PC-3 (cell line): Measurements from ENCODE around the gene PCNX2. TPM values are rescaled to one million over a fixed set of nuclear protein-coding genes. Genes with fewer than 3 reads are reported as not detected.

Experiments
- ATAC-seq: fragments of 200-7000 bp; cut with Tn5 transposase; 2 replicates; pipeline ENCODE4 v1.9.1; 2020; ENCODE audit warnings: mild to moderate bottlenecking, moderate library complexity
- BruUV-seq: library from RNA; stranded (reverse); fragments of 400-500 nt; replicated peaks from 2 replicates; lab custom pipeline; 2021; lab: Mats Ljungman, UMichigan
- CTCF ChIA-PET: fragments of 300-600 bp; sonication (Branson Sonifier 250); formaldehyde crosslinking; loops from one replicate; lab custom pipeline; 2022; ENCODE audit warnings: antibody characterized with exemption; lab: Charles Lee
- POLR2A ChIA-PET: fragments of 300-600 bp; sonication (Branson Sonifier 250); formaldehyde crosslinking; loops from one replicate; lab custom pipeline; 2022; ENCODE audit warnings: antibody characterized with exemption; ENCODE audit not compliant: unreplicated experiment; lab: Charles Lee
- DNase-seq: peaks from one replicate; pipeline ENCODE4 v3.0.0-alpha.2; 2015
- H2AFZ ChIP-seq: fragments of 300-600 bp; sonication (generic); 2 replicates; pipeline ENCODE4 v1.6.0; 2016; ENCODE audit warnings: antibody characterized with exemption, low read length
- H3F3A ChIP-seq: fragments of 300-600 bp; sonication (generic); one replicate; pipeline ENCODE4 v1.6.0; 2017; ENCODE audit warnings: antibody characterized with exemption, low read length, control low read depth, mild to moderate bottlenecking; ENCODE audit not compliant: unreplicated experiment
- H3K27ac ChIP-seq: fragments of 300-600 bp; sonication (generic); 2 replicates; pipeline ENCODE4 v1.5.1; 2016; ENCODE audit warnings: mild to moderate bottlenecking, low read length
- H3K27me3 ChIP-seq: fragments of 300-600 bp; sonication (generic); 2 replicates; pipeline ENCODE4 v1.6.1; 2016; ENCODE audit warnings: low read length, mixed read lengths
- H3K36me3 ChIP-seq: fragments of 300-600 bp; sonication (generic); 2 replicates; pipeline ENCODE4 v1.6.1; 2016; ENCODE audit warnings: low read depth, mixed run types, low read length, mixed read lengths
- H3K4me1 ChIP-seq: fragments of 300-600 bp; sonication (generic); 2 replicates; pipeline ENCODE4 v1.5.1; 2016; ENCODE audit warnings: low read length; ENCODE audit not compliant: insufficient read depth
- H3K4me2 ChIP-seq: fragments of 300-600 bp; sonication (generic); 2 replicates; pipeline ENCODE4 v1.6.0; 2016; ENCODE audit warnings: low read length
- H3K4me3 ChIP-seq: fragments of 300-600 bp; sonication (generic); 2 replicates; pipeline ENCODE4 v1.5.1; 2016; ENCODE audit warnings: mild to moderate bottlenecking, low read length, mixed read lengths
- H3K79me2 ChIP-seq: fragments of 300-600 bp; sonication (generic); 2 replicates; pipeline ENCODE4 v1.6.1; 2017; ENCODE audit warnings: low read length, mixed read lengths
- H3K9ac ChIP-seq: fragments of 300-600 bp; sonication (generic); 2 replicates; pipeline ENCODE4 v1.6.0; 2016; ENCODE audit warnings: mild to moderate bottlenecking, low read length
- H3K9me2 ChIP-seq: fragments of 300-600 bp; sonication (generic); replicated peaks from 2 replicates; pipeline ENCODE4 v1.6.1; 2016; ENCODE audit warnings: mixed run types, low read length, mixed read lengths
- H3K9me3 ChIP-seq: fragments of 300-600 bp; sonication (generic); 2 replicates; pipeline ENCODE4 v1.6.1; 2016; ENCODE audit warnings: low read length, mixed read lengths
- H4K20me1 ChIP-seq: fragments of 300-600 bp; sonication (generic); 2 replicates; pipeline ENCODE4 v1.6.1; 2016; ENCODE audit warnings: low read length, mixed read lengths
- CTCF ChIP-seq: fragments of 300-600 bp; sonication (generic); conservative IDR thresholded peaks from 2 replicates; pipeline ENCODE4 v1.5.1; 2017; ENCODE audit warnings: antibody characterized with exemption, low read depth, mild to moderate bottlenecking, low read length
- EZH2 ChIP-seq: fragments of 300-600 bp; sonication (generic); IDR thresholded peaks from one replicate; pipeline ENCODE4 v1.6.1; 2017; ENCODE audit warnings: antibody characterized with exemption, mild to moderate bottlenecking, low read length; ENCODE audit not compliant: unreplicated experiment
- EZH2phosphoT487 ChIP-seq: fragments of 300-600 bp; sonication (generic); IDR thresholded peaks from 2 replicates; pipeline ENCODE4 v1.6.1; 2018; ENCODE audit warnings: mild to moderate bottlenecking, antibody characterized with exemption, low read length, borderline replicate concordance
- intact Hi-C: fragments of 100-400 bp; cut with micrococcal nuclease; formaldehyde crosslinking; loops from 2 replicates; pipeline ENCODE4 v1.9.0; 2023
- total RNA-seq: library from RNA; depleted of rRNA; stranded (reverse); fragments of >200 nt; gene quantifications from 2 replicates; pipeline ENCODE4 v1.2.3, GENCODE V29; 2014

Gene PCNX2
- total RNA-seq, 1 experiment from 2014 or later = 17.3 TPM

DNA sequence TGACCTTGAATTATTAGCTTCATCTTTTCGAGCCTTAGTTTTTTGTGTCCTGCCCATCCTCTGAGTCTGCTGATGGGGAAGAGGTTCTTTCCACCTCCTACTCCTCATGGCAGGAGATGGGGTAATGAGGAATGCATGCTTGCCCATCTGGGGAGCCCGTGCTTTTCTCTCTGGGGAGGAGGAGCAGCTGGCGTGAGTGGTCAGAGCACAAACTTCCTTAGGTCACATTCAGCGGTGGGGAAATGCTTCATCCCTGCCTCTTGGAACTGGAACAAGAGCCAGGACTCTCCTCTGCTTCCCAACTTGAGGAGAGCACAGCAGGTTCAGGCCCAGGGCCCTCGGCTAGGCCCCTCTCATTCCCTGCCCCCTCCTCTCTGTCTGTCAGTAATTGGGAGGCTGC is 155.0 kb downstream of the PCNX2 start:
- H3K9ac ChIP-seq = no peak overlapping the region
- ChIA-PET POLR2A (no interaction called here), CTCF (no interaction called here)
- BruUV-seq = no TSS peak
- no peaks in the 10 kb centered on the region for H3K9me2 ChIP-seq
- H3K4me3 ChIP-seq = no peak overlapping the region
- DNase-seq = no peak
- no peak for TF ChIP-seq EZH2
- no peak for TF ChIP-seq EZH2phosphoT487
- TF ChIP-seq CTCF = no peak
- H3K27ac ChIP-seq = no peak overlapping the region
- no peak overlapping the region for H3K4me2 ChIP-seq
- peaks cover 20% of the 10 kb centered on the region for H3K4me1 ChIP-seq
- H3K27me3 ChIP-seq = no peaks in the 10 kb centered on the region
- no peaks in the 10 kb centered on the region; the same call in 1 of the 2 replicates for H3K36me3 ChIP-seq
- ATAC-seq = no peak
- intact Hi-C loops = no loop called here
- no peaks in the 10 kb centered on the region for H4K20me1 ChIP-seq
- H3F3A ChIP-seq = no peaks in the 10 kb centered on the region
- H2AFZ ChIP-seq = no peak overlapping the region
- no peaks in the 10 kb centered on the region for H3K9me3 ChIP-seq
- no peaks in the 10 kb centered on the region for H3K79me2 ChIP-seq

- Histone ChIP-seq H3K9ac (no peak overlapping the region), H3K27me3 (no peaks in the 10 kb centered on the region), H3K79me2 (no peaks in the 10 kb centered on the region), H3K4me1 (peaks cover 10% of the 10 kb centered on the region), H3F3A (no peaks in the 10 kb centered on the region), H3K4me2 (no peak overlapping the region), H3K9me3 (no peaks in the 10 kb centered on the region), H3K27ac (no peak overlapping the region), H3K9me2 (no peaks in the 10 kb centered on the region), H4K20me1 (no peaks in the 10 kb centered on the region), H3K4me3 (no peak overlapping the region), H2AFZ (no peak overlapping the region), H3K36me3 (peaks cover 8% of the 10 kb centered on the region; the same call in 1 of the 2 replicates)
- no peak for TF ChIP-seq CTCF
- no peak for TF ChIP-seq EZH2
- no peak for TF ChIP-seq EZH2phosphoT487
- DNase-seq = no peak
- intact Hi-C loops = no loop called here
- ATAC-seq = no peak
- BruUV-seq = no TSS peak
- ChIA-PET POLR2A (no interaction called here), CTCF (no interaction called here)
These were observed 156.5 kb downstream of the PCNX2 start for GRCh38 chr1:233138788-233139585.

- BruUV-seq = no TSS peak
- peak; percentile 47 for DNase-seq
- H3K4me2 ChIP-seq = no peak overlapping the region
- POLR2A ChIA-PET = interaction anchor here (0.6 kb wide), 1 partner anchor 23 kb away, joined by 3 read pairs; no protein-coding TSS in a partner anchor
- H3K4me3 ChIP-seq = no peak overlapping the region
- no peak overlapping the region for H3K9ac ChIP-seq
- peaks cover 8% of the 10 kb centered on the region; the same call in 1 of the 2 replicates for H3K36me3 ChIP-seq
- TF ChIP-seq EZH2phosphoT487 (no peak), CTCF (no peak), EZH2 (no peak)
- no peaks in the 10 kb centered on the region for H3K27me3 ChIP-seq
- no peaks in the 10 kb centered on the region for H3K9me2 ChIP-seq
- H4K20me1 ChIP-seq = no peaks in the 10 kb centered on the region
- H3K4me1 ChIP-seq = peaks cover 7% of the 10 kb centered on the region; the same call in 1 of the 2 replicates
- CTCF ChIA-PET = no interaction called here
- H2AFZ ChIP-seq = no peak overlapping the region
- no peaks in the 10 kb centered on the region for H3F3A ChIP-seq
- H3K27ac ChIP-seq = no peak overlapping the region
- ATAC-seq = peak; percentile 75
- intact Hi-C loops = no loop called here
- H3K79me2 ChIP-seq = no peaks in the 10 kb centered on the region
- H3K9me3 ChIP-seq = no peaks in the 10 kb centered on the region
These were observed 159.7 kb downstream of the PCNX2 start for GRCh38 chr1:233135833-233136232.
